GM10248 (cell line): ENCODE measurements around the gene ERC2.
A peak's percentile ranks its signal among the peaks of the same experiment; 100 is the strongest.

Experiments
- CTCF ChIA-PET: fragments of 300-600 bp; sonication (Branson Sonifier 250); formaldehyde crosslinking; extraction: SDS; loops from one replicate; lab custom pipeline; 2021; ENCODE audit warnings: antibody characterized with exemption; lab: Yijun Ruan, JAX
- POLR2A ChIA-PET: fragments of 350-650 bp; sonication (Branson Sonifier 250); formaldehyde crosslinking; extraction: SDS; loops from one replicate; lab custom pipeline; 2020; ENCODE audit warnings: antibody characterized with exemption; lab: Yijun Ruan, JAX
- DNase-seq: peaks from one replicate; pipeline ENCODE4 v3.0.0; 2012; ENCODE audit errors: extremely low spot score
- TF ChIP-seq, protein P1 (sequence below): IDR thresholded peaks from 2 replicates; pipeline ENCODE4 v1.5.1; 2012; ENCODE audit warnings: mild to moderate bottlenecking, low read depth; ENCODE audit errors: extremely low read depth, missing control alignments, control extremely low read depth

ERC2 gene

DNA sequence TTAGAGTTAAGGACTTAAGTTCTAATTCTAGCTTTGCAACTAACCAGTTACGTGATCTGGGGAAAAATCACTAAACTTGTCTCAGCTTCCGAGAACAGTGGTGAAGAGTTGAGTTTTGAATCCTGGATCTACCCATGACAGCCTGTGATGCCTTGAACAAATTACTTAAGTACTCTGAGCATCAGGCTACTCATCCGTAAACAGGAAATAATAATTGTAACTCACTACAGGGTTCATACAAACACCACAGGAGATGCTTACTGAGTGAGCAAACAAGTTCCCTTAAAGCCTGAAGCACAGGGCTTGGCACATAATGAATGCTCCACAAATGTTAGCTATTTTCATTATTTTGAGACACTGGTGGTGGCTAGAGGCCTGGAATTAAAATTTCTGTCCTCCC is 158.8 kb downstream of the ERC2 start:
- TF ChIP-seq, protein P1, sequence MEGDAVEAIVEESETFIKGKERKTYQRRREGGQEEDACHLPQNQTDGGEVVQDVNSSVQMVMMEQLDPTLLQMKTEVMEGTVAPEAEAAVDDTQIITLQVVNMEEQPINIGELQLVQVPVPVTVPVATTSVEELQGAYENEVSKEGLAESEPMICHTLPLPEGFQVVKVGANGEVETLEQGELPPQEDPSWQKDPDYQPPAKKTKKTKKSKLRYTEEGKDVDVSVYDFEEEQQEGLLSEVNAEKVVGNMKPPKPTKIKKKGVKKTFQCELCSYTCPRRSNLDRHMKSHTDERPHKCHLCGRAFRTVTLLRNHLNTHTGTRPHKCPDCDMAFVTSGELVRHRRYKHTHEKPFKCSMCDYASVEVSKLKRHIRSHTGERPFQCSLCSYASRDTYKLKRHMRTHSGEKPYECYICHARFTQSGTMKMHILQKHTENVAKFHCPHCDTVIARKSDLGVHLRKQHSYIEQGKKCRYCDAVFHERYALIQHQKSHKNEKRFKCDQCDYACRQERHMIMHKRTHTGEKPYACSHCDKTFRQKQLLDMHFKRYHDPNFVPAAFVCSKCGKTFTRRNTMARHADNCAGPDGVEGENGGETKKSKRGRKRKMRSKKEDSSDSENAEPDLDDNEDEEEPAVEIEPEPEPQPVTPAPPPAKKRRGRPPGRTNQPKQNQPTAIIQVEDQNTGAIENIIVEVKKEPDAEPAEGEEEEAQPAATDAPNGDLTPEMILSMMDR: no peak
- POLR2A ChIA-PET: no interaction called here
- CTCF ChIA-PET: no interaction called here
- DNase-seq: no peak

DNA sequence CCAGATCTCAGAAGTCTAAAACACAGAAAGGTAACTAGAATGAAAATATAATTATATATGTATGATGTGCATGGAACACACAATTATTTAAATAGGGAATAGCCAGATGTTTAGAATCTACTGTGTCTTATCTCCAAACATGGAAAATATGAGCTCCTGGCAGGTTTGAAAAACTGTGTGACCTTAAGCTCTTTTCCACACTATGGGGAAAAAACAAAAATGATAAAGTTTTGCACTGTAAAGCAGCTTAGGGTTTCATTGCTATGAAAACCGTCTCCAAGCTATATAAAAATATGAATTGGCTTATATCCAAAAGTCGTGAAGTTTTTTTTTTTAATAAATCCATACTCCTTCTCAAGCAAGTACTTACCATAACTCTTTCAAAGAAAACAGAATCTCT is 159.8 kb downstream of the ERC2 start:
- ChIA-PET CTCF (no interaction called here), POLR2A (no interaction called here)
- DNase-seq: no peak
- TF ChIP-seq, protein P1: no peak

DNA sequence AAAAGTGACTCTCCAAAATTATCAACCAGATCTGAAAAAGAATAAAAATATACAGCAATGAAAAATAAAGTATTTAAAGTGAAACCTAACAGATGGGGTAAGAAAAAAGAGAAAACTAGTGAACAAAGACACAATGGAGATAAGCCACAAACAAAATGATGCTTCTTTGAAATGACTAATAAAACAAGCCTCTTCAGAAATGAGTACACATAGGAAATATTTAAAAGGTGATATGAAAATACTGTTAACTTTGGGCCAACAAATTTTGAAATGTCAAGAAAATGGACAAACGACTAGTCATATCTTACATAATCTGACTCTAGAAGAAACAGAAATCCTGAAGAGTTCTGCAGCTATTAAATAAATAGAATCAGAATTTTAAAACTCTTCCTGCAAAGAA is 164.2 kb downstream of the ERC2 start:
- no peak for DNase-seq
- TF ChIP-seq, protein P1: no peak
- ChIA-PET POLR2A (no interaction called here), CTCF (interaction anchor here (0.9 to 2.3 kb wide), 10 partner anchors 9 to 1474 kb away, joined by 3 to 10 read pairs (median 4); no protein-coding TSS in a partner anchor)

DNA sequence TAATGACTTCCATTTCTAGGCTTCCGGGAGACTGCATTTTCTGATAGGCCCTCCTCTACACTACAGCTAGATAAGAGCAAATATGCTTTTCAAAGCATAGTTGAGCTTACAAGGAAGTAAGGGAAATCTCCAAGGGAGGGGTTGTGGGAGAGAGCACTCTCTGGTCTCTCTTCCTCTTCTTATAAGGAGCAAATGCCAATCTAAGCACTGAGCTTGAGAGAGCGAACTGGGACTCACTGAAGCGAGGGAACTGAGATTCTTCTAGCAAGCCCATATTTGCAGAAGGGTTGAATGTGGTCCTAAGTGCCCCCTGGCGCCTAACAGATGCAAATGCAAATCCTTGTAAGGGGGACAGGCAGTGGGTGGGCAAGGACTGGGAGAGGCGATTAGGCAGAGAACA is 164.8 kb downstream of the ERC2 start:
- peak; percentile 36 for DNase-seq
- ChIA-PET CTCF (interaction anchor here (0.8 to 2.3 kb wide), 14 partner anchors 9 to 1473 kb away, joined by 3 to 10 read pairs (median 4); no protein-coding TSS in a partner anchor), POLR2A (no interaction called here)
- TF ChIP-seq, protein P1: peak; percentile 34

DNA sequence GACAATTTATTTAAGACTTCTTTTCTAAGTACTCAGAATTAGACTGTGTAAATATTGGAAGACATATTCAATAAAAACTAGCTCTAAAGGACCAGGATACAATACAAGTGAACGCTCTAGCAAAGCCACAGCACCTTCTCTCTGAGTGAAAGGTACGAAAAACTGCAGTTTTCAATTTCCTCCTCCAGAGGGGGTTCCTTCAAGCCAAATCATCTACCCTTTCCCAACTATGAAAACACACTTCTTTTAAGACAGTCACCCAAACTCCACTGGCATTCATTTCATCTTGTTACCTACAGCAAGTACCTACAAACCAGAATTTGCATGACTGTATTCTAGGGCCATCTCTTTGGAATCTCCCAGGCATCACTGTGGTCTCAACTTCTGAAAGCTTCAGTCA is 165.8 kb downstream of the ERC2 start:
- POLR2A ChIA-PET: no interaction called here
- DNase-seq: no peak
- CTCF ChIA-PET: interaction anchor here (0.8 to 2.3 kb wide), 6 partner anchors 8 to 38 kb away, joined by 3 to 10 read pairs (median 6); no protein-coding TSS in a partner anchor
- TF ChIP-seq, protein P1: peak; percentile 10

DNA sequence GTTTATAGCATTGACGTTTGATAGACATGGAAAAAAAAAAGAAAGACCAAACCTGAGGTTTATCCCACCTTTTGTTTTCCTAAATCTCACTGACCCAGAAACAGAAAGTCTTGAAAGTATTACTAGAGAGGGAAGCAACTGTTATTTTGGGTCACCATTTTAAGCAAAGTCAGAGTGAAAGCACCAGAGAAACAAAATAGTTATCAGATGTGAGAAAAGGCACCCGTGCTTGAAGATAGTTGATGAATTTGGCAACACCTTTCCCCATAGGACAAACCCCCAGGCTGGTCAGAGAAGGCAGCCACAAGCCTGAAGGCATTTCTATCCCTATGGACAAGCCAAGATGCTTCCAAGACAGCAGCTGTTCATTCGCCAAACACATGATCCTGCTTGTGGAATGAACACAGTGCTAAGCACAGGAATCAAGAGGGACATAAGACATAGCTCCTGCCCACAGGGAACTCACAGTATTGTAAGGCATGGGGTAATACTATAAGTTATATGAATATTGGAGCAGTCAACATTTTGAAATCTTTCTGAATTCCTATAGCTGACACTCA is 170.9 kb downstream of the ERC2 start:
- DNase-seq: no peak
- CTCF ChIA-PET: interaction anchor here (1.2 kb wide), 1 partner anchor 46 kb away, joined by 3 read pairs; no protein-coding TSS in a partner anchor
- TF ChIP-seq, protein P1: no peak
- POLR2A ChIA-PET: no interaction called here
